H1 (cell line): ENCODE measurements around the gene MAGI1. TPM values are rescaled to one million over a fixed set of nuclear protein-coding genes. Genes with fewer than 3 reads are reported as not detected.

Experiments
- CTCF ChIA-PET: fragments of 300-600 bp; sonication (Branson Sonifier 250); formaldehyde crosslinking; loops from one replicate; lab custom pipeline; 2021; ENCODE audit not compliant: partially characterized antibody; lab: Charles Lee
- POLR2A ChIA-PET: fragments of 300-600 bp; sonication (Branson Sonifier 250); formaldehyde crosslinking; loops from one replicate; lab custom pipeline; 2021; ENCODE audit warnings: inconsistent platforms; ENCODE audit not compliant: partially characterized antibody; lab: Charles Lee
- DNase-seq, 2 experiments: peaks; one replicate each; pipeline versions ENCODE4 v3.0.0 to v3.0.0-alpha.2; 2010 to 2022; ENCODE audit warnings: low spot score in 2 of 2, low read depth in 1 of 2, mixed read lengths in 1 of 2
- FAIRE-seq: peaks from 2 replicates; lab custom pipeline; 2011; peaks lifted over from hg19 to GRCh38; lab: Jason Lieb, UNC
- H2AFZ ChIP-seq: 2 replicates; pipeline ENCODE4 v1.8.1; 2012; ENCODE audit warnings: low read length, inconsistent platforms
- H2AK5ac ChIP-seq: 2 replicates; pipeline ENCODE4 v1.6.1; 2013; ENCODE audit warnings: low read depth, low read length
- H2BK120ac ChIP-seq: replicated peaks from 2 replicates; pipeline ENCODE3; 2013; ENCODE audit warnings: low read depth, low read length, inconsistent platforms
- H2BK12ac ChIP-seq: 2 replicates; pipeline ENCODE4 v1.6.1; 2013; ENCODE audit warnings: low read depth, low read length
- H2BK15ac ChIP-seq: 2 replicates; pipeline ENCODE4 v1.6.1; 2013; ENCODE audit warnings: low read length
- H2BK20ac ChIP-seq: 2 replicates; pipeline ENCODE4 v1.6.1; 2013; ENCODE audit warnings: low read length
- H2BK5ac ChIP-seq: 2 replicates; pipeline ENCODE4 v1.6.1; 2013; ENCODE audit warnings: low read depth, low read length
- H3K14ac ChIP-seq: 2 replicates; pipeline ENCODE4 v1.6.1; 2013; ENCODE audit warnings: inconsistent platforms; ENCODE audit not compliant: insufficient read length
- H3K18ac ChIP-seq: 2 replicates; pipeline ENCODE4 v1.6.1; 2013; ENCODE audit warnings: low read length; ENCODE audit errors: extremely low read depth
- H3K23ac ChIP-seq: 2 replicates; pipeline ENCODE4 v1.6.1; 2013; ENCODE audit warnings: inconsistent platforms; ENCODE audit not compliant: insufficient read length
- H3K23me2 ChIP-seq: 2 replicates; pipeline ENCODE4 v1.6.1; 2013; ENCODE audit warnings: low read depth, low read length
- H3K27ac ChIP-seq: 2 replicates; pipeline ENCODE4 v1.6.1; 2011; ENCODE audit warnings: low read depth, low read length, inconsistent platforms
- H3K27me3 ChIP-seq, 4 experiments: replicated peaks in 1 of 4; 1 replicate in 1 of 4; 2 replicates in 3 of 4; pipeline versions ENCODE4 v1.6.1 to v1.8.1; 2011 to 2013; ENCODE audit warnings: low read length in 3 of 4, mild to moderate bottlenecking in 3 of 4, inconsistent platforms in 2 of 4, mixed read lengths in 2 of 4, moderate library complexity in 1 of 4; ENCODE audit not compliant: control insufficient read depth in 3 of 4, insufficient read depth in 3 of 4; ENCODE audit errors: extremely low read depth in 1 of 4
- H3K36me3 ChIP-seq, 4 experiments: 2 replicates each; pipeline versions ENCODE4 v1.6.1 to v1.8.1; 2011 to 2013; ENCODE audit warnings: mild to moderate bottlenecking in 4 of 4, low read length in 3 of 4, moderate library complexity in 2 of 4, control low read depth in 1 of 4, inconsistent platforms in 1 of 4; ENCODE audit not compliant: insufficient read depth in 4 of 4, control insufficient read depth in 2 of 4
- H3K4ac ChIP-seq: replicated peaks from 2 replicates; pipeline ENCODE3; 2013; ENCODE audit warnings: low read length, low read depth, mixed read lengths, inconsistent platforms; ENCODE audit not compliant: insufficient read length
- H3K4me1 ChIP-seq, 4 experiments: replicated peaks in 1 of 4; 1 replicate in 1 of 4; 2 replicates in 3 of 4; pipeline versions ENCODE4 v1.6.1 to v1.8.1; 2011 to 2013; ENCODE audit warnings: low read length in 3 of 4, inconsistent platforms in 2 of 4, mixed read lengths in 1 of 4; ENCODE audit not compliant: insufficient read depth in 4 of 4, control insufficient read depth in 3 of 4
- H3K4me2 ChIP-seq, 2 experiments: 2 replicates each; pipeline versions ENCODE4 v1.6.1 to v1.8.1; 2011 to 2013; ENCODE audit warnings: low read depth in 2 of 2, low read length in 2 of 2, control low read depth in 1 of 2, inconsistent platforms in 1 of 2, mild to moderate bottlenecking in 1 of 2; ENCODE audit not compliant: insufficient read depth in 1 of 2
- H3K4me3 ChIP-seq, 4 experiments: fragments of 200-600, 300-600 bp in 1 of 4; sonication (generic), shearing (Covaris generic), sonication (Bioruptor Twin) in 1 of 4; 2 replicates each; pipeline versions ENCODE4 v1.5.1 to v1.8.1; 2011 to 2016; ENCODE audit warnings: low read length in 4 of 4, low read depth in 3 of 4, control low read depth in 2 of 4, inconsistent platforms in 2 of 4, mild to moderate bottlenecking in 2 of 4, mixed read lengths in 1 of 4, moderate library complexity in 1 of 4; ENCODE audit not compliant: insufficient read depth in 2 of 4; ENCODE audit errors: extremely low read depth in 1 of 4
- H3K56ac ChIP-seq: replicated peaks from 2 replicates; pipeline ENCODE3; 2013; ENCODE audit warnings: low read depth, mild to moderate bottlenecking, mixed read lengths, low read length, inconsistent platforms; ENCODE audit not compliant: insufficient read length
- H3K79me1 ChIP-seq: 2 replicates; pipeline ENCODE4 v1.6.1; 2013; ENCODE audit warnings: low read depth, low read length, control low read depth
- H3K79me2 ChIP-seq, 2 experiments: 2 replicates each; pipeline versions ENCODE4 v1.6.1 to v1.8.1; 2012 to 2013; ENCODE audit warnings: low read length in 2 of 2, mild to moderate bottlenecking in 2 of 2, inconsistent platforms in 1 of 2; ENCODE audit not compliant: insufficient read depth in 2 of 2, control insufficient read depth in 1 of 2
- H3K9ac ChIP-seq, 4 experiments: replicated peaks in 1 of 4; 1 replicate in 1 of 4; 2 replicates in 3 of 4; pipeline versions ENCODE4 v1.6.1 to v1.8.1; 2011 to 2013; ENCODE audit warnings: low read depth in 3 of 4, low read length in 3 of 4, control low read depth in 2 of 4, mild to moderate bottlenecking in 2 of 4, moderate library complexity in 2 of 4, inconsistent platforms in 1 of 4; ENCODE audit errors: extremely low read depth in 1 of 4
- H3K9me3 ChIP-seq, 2 experiments: 2 replicates each; pipeline versions ENCODE4 v1.6.1 to v1.8.1; 2012 to 2013; ENCODE audit warnings: mild to moderate bottlenecking in 2 of 2, moderate library complexity in 2 of 2, control low read depth in 1 of 2, inconsistent platforms in 1 of 2, low read depth in 1 of 2, low read length in 1 of 2, mixed read lengths in 1 of 2; ENCODE audit not compliant: insufficient read depth in 2 of 2
- H4K20me1 ChIP-seq, 2 experiments: replicated peaks in 1 of 2; 2 replicates each; pipeline versions ENCODE3 to v1.8.1; 2011 to 2013; ENCODE audit warnings: inconsistent platforms in 2 of 2, low read length in 2 of 2, mild to moderate bottlenecking in 1 of 2; ENCODE audit not compliant: insufficient read depth in 2 of 2, control insufficient read depth in 1 of 2
- H4K5ac ChIP-seq: 2 replicates; pipeline ENCODE4 v1.6.1; 2013; ENCODE audit warnings: low read length, low read depth, mixed read lengths, inconsistent platforms; ENCODE audit not compliant: insufficient read length
- H4K8ac ChIP-seq: 2 replicates; pipeline ENCODE4 v1.8.0; 2013; ENCODE audit warnings: mild to moderate bottlenecking, moderate library complexity, low read length, inconsistent platforms; ENCODE audit not compliant: insufficient read depth; ENCODE audit errors: extremely low read depth
- H4K91ac ChIP-seq: replicated peaks from 2 replicates; pipeline ENCODE3; 2013; ENCODE audit warnings: low read length, mixed read lengths, inconsistent platforms; ENCODE audit not compliant: insufficient read length
- PHF8 ChIP-seq: fragments of 200-600 bp; sonication (generic); conservative IDR thresholded peaks from 2 replicates; pipeline ENCODE4 v1.7.1; 2012; ENCODE audit warnings: low read depth, mild to moderate bottlenecking, inconsistent platforms, low read length, moderate library complexity
- SIN3A ChIP-seq, 2 experiments: IDR thresholded peaks in 1 of 2; conservative IDR thresholded peaks in 1 of 2; 2 replicates each; pipeline ENCODE4 v1.6.1; 2011 to 2012; ENCODE audit warnings: low read length in 2 of 2, improper control_type of control experiment in 1 of 2, low read depth in 1 of 2, mild to moderate bottlenecking in 1 of 2
- WGBS, 2 experiments: shearing (Covaris generic) in 1 of 2; methylation state at CpG; one replicate each; pipeline versions ENCODE4 v1.1.6 to v1.1.7; 2013 to 2015; ENCODE audit warnings: low lambda C conversion rate in 2 of 2, mixed read lengths in 2 of 2, inconsistent platforms in 1 of 2, low coverage in 1 of 2, missing lambda C conversion rate in 1 of 2; ENCODE audit not compliant: insufficient replicate concordance in 2 of 2, insufficient coverage in 1 of 2, insufficient read length in 1 of 2; ENCODE audit errors: extremely low coverage in 1 of 2, missing lambda C conversion rate in 1 of 2; 5-methylcytosine and 5-hydroxymethylcytosine counted together
- polyA plus RNA-seq, 7 experiments: library from polyadenylated mRNA; depleted of rRNA in 3 of 7; stranded (reverse) in 5 of 7; unstranded in 2 of 7; fragments of >200 nt in 5 of 7; fragments of 200-250 nt in 2 of 7; gene quantifications; 1 replicate in 5 of 7; 2 replicates in 1 of 7; 4 replicates in 1 of 7; pipeline versions ENCODE4 v1.2.1 to v1.2.3, GENCODE V29; 2011 to 2013; ENCODE audit warnings: missing spikeins in 2 of 7, mixed read lengths in 2 of 7
- total RNA-seq: library from RNA; stranded (reverse); fragmentation: NEBNext Ultra II Directional; extraction: Animal tissue kit (Norgen Biotek cat#: 25700); gene quantifications from 2 replicates; pipeline ENCODE4 v1.2.1, GENCODE V29; 2021

The MAGI1 gene
- total and polyA plus RNA-seq, 2 of the 8 experiments (the other 6 are each of a cell fraction or from before 2014, with no cell fraction given): 19.8 to 78.0 TPM

- no peak overlapping the region for H3K14ac ChIP-seq
- ChIA-PET POLR2A (interaction anchor here (0.7 kb wide), 1 partner anchor 10 kb away, joined by 3 read pairs; no protein-coding TSS in a partner anchor), CTCF (no interaction called here)
- no peak overlapping the region for H3K23ac ChIP-seq
- no peak overlapping the region for H2BK5ac ChIP-seq
- H3K4me3 ChIP-seq: no peak overlapping the region
- no peak overlapping the region for H2AFZ ChIP-seq
- no peak overlapping the region for H4K91ac ChIP-seq
- H3K36me3 ChIP-seq: no peaks in the 10 kb centered on the region
- FAIRE-seq: no peak
- no peak overlapping the region for H2AK5ac ChIP-seq
- TF ChIP-seq PHF8: no peak
- TF ChIP-seq SIN3A (conservative IDR thresholded peaks at IDR 0.05 in 1 of 2, IDR thresholded peaks at IDR 0.05 in 1 of 2; ENCODE audit: low read depth in 1 of 2, low read length in 2 of 2): no peak
- H4K5ac ChIP-seq: no peak overlapping the region
- peaks cover 2% of the 10 kb centered on the region; the same call in 1 of the 2 replicates for H3K79me1 ChIP-seq
- no peak overlapping the region for H2BK15ac ChIP-seq
- H3K9ac ChIP-seq: no peak overlapping the region
- no peak overlapping the region for H3K56ac ChIP-seq
- H2BK120ac ChIP-seq: no peak overlapping the region
- H3K27me3 ChIP-seq: no peaks in the 10 kb centered on the region; a peak in 2 of 7 replicates
- no peak overlapping the region for H2BK20ac ChIP-seq
- no peak overlapping the region for H3K4me2 ChIP-seq
- no peak overlapping the region for H3K4ac ChIP-seq
- H4K8ac ChIP-seq: no peak overlapping the region
- no peaks in the 10 kb centered on the region; a peak in 1 of 4 replicates for H3K9me3 ChIP-seq
- peaks cover 0 to 31% of the 10 kb centered on the region in 2 experiments; a peak in 2 of 4 replicates for H3K79me2 ChIP-seq
- H2BK12ac ChIP-seq: no peak overlapping the region
- no peak overlapping the region for H3K27ac ChIP-seq
- no peak for DNase-seq
- no peaks in the 10 kb centered on the region for H3K23me2 ChIP-seq
- whole genome bisulfite sequencing, 2 experiments: 81% methylated on average over 5 of the region's 5 CpGs; no CpG with 5 or more reads in 1 of the 2 experiments
- H4K20me1 ChIP-seq: peaks cover 3 to 12% of the 10 kb centered on the region in 2 experiments
- peaks cover 0 to 3% (median 0%) of the 10 kb centered on the region in 4 experiments; a peak in 1 of 7 replicates for H3K4me1 ChIP-seq
- no peak overlapping the region for H3K18ac ChIP-seq
Measured at GRCh38 chr3:65824166-65824565, 214.6 kb downstream of the MAGI1 start.
